ENCODE data around the gene TMX1.

DNA sequence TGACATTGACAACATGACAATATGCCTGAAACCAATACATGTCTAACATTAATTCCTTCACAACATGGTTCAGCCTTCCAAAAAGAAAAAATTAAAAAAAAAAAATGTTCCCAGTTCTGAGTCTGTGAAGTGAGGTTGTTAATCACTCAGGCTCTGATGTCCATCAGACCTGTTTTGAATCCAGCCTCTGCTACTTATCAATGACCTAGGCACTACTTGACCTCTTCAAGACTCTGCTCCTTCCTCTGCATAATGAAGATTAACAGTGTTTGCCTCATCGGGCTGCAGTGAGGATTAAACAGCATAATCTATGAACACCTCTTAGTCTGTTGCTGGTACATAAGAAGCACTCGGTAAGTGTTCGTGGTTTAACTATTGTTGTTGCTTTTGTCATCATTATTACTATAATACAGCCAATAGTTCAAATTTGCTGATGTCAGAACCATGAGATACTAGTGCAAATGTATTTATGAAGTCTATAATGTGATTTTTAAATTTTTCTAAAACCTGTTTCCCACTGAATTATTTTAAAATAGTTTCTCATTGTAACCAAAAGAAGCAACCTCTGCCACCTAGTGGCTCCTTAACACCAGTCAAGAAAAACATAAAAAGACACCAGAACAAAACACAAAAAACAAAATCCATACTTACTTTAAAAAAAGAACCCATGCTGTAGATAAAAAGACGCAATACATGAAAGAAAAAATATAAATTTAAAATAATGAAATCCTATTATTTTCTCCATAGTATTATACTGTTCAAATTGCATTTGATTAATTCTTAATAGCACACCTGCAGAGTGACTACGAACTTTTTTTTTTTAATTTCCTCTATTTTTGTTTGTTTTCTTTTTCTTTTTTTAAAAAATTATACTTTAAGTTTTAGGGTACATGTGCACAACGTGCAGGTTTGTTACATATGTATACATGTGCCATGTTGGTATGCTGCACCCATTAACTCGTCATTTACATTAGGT, 20.3 kb upstream of the TMX1 start:
- TF ChIP-seq, protein P1, sequence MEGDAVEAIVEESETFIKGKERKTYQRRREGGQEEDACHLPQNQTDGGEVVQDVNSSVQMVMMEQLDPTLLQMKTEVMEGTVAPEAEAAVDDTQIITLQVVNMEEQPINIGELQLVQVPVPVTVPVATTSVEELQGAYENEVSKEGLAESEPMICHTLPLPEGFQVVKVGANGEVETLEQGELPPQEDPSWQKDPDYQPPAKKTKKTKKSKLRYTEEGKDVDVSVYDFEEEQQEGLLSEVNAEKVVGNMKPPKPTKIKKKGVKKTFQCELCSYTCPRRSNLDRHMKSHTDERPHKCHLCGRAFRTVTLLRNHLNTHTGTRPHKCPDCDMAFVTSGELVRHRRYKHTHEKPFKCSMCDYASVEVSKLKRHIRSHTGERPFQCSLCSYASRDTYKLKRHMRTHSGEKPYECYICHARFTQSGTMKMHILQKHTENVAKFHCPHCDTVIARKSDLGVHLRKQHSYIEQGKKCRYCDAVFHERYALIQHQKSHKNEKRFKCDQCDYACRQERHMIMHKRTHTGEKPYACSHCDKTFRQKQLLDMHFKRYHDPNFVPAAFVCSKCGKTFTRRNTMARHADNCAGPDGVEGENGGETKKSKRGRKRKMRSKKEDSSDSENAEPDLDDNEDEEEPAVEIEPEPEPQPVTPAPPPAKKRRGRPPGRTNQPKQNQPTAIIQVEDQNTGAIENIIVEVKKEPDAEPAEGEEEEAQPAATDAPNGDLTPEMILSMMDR (conservative IDR thresholded peaks at IDR 0.05; ENCODE audit: low read depth, low read length), result peak; percentile 90
- TF ChIP-seq EZH2phosphoT487 (IDR thresholded peaks at IDR 0.05; ENCODE audit: borderline replicate concordance, low read length), result no peak
